ENCODE results near the gene ITPR3.

- TF ChIP-seq CTCF (IDR thresholded peaks at IDR 0.05; ENCODE audit: low read length) (no peak), EZH2 (IDR thresholded peaks at IDR 0.05; ENCODE audit: borderline replicate concordance, low read length) (no peak)
Observed at GRCh38 chr6:33705268-33705885, 84.3 kb downstream of the ITPR3 start.
